DMS53 treated with DMSO at 0.1 percent for 48 hours (cell line): ENCODE measurements around the gene KCNJ15.

Experiments used
- DNase-seq: peaks from one replicate; lab custom pipeline; 2025; ENCODE audit not compliant: unreplicated experiment; lab: John Stamatoyannopoulos, UW

Gene KCNJ15

GRCh38 chr21:38297194-38297631 is 40.4 kb downstream of the KCNJ15 start:
- no peak for DNase-seq

DNA sequence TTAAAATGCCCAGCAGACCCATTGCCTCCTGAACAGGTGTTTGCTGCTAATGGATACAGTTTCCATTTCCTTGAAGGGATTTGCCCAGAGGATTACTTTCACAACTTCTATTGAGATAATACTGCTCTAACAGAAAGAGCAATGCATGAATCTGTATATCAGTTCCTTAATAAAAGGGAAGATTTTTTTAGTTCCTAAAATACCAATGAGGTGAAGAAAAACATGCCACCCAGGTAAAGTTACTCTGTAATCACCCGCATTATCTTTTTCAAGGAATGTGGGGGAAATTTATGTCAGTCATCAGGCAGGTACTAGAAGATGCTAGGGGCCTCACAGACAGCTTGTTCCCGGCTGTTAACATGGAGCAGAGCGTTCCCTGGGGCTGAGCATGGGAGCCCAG is 41.1 kb downstream of the KCNJ15 start:
- DNase-seq, result no peak

GRCh38 chr21:38298832-38299231 is 42.0 kb downstream of the KCNJ15 start:
- no peak for DNase-seq

DNA sequence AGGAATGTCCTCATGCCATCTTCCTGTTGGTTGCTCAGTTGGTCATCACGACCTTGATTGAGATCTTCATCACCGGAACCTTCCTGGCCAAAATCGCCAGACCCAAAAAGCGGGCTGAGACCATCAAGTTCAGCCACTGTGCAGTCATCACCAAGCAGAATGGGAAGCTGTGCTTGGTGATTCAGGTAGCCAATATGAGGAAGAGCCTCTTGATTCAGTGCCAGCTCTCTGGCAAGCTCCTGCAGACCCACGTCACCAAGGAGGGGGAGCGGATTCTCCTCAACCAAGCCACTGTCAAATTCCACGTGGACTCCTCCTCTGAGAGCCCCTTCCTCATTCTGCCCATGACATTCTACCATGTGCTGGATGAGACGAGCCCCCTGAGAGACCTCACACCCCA is 42.9 kb downstream of the KCNJ15 start:
- DNase-seq, result no peak

DNA sequence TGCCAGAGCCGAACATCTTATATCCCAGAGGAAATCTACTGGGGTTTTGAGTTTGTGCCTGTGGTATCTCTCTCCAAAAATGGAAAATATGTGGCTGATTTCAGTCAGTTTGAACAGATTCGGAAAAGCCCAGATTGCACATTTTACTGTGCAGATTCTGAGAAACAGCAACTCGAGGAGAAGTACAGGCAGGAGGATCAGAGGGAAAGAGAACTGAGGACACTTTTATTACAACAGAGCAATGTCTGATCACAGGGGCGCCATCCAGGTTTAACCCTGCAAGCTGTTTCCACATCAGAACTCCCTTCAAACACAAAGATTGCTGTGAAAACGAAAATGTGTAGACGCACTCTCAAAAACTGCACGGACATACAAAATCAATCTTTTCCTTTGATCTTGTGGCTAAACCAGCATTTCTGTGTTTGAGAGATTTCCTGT is 43.4 kb downstream of the KCNJ15 start:
- no peak for DNase-seq

- no peak for DNase-seq
Observed at GRCh38 chr21:38301321-38302214, 44.8 kb downstream of the KCNJ15 start.

DNA sequence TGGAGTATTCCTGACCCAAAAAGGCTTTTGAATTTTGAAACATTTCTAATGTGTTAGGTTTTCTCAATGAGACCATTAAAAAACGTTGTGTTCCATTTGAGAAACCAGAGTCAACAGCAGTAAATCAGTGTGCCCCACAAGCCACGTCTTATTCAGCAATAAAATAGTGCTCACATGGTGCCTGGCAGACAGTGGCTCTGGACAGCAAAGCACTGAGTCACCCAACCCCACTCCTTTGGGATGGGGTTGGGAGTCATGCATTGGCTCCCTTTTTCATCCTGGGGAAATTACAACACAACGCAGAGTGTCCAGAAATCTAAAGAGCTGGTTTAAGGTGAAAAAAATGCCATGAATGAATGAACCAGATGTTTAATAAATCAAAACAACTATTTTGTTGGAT is 46.5 kb downstream of the KCNJ15 start:
- no peak for DNase-seq

GRCh38 chr21:38306433-38307141 is 49.8 kb downstream of the KCNJ15 start:
- no peak for DNase-seq

DNA sequence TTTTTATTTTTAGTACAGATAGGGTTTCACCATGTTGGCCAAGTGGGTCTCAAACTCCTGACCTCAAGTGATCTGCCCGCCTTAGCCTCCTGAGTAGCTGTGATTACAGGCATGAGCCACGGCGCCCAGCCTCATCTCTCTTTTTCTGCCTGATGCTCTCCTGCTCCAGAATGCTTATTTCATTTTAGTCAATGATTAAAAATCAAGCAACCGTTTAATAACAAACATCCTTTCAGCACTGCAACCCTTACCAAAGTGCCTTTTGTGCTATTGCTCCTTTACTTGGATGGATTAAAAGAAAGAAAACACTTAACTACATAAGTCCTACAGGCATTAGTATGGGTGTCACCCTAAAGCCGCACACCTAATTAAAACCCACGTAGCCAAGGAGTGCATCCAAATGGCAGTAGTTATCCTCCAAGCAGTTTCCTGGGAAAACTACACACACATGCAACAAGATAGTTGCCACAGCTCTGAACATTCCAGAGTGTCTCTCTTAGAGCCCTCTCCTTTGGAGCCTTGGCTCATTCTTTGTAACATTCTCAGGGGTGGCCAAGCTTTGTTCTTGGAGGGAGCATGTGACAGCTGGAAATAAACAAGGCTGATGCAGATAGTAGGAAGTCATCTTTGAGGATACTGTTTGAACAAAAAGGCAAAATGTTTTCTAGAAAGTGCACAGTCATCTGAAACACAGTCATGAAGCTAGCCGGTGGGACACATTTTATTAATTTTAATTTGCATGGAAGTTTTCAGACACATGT is 51.2 kb downstream of the KCNJ15 start:
- no peak for DNase-seq

- DNase-seq, result no peak
Observed at GRCh38 chr21:38308532-38309119, 51.8 kb downstream of the KCNJ15 start.

DNA sequence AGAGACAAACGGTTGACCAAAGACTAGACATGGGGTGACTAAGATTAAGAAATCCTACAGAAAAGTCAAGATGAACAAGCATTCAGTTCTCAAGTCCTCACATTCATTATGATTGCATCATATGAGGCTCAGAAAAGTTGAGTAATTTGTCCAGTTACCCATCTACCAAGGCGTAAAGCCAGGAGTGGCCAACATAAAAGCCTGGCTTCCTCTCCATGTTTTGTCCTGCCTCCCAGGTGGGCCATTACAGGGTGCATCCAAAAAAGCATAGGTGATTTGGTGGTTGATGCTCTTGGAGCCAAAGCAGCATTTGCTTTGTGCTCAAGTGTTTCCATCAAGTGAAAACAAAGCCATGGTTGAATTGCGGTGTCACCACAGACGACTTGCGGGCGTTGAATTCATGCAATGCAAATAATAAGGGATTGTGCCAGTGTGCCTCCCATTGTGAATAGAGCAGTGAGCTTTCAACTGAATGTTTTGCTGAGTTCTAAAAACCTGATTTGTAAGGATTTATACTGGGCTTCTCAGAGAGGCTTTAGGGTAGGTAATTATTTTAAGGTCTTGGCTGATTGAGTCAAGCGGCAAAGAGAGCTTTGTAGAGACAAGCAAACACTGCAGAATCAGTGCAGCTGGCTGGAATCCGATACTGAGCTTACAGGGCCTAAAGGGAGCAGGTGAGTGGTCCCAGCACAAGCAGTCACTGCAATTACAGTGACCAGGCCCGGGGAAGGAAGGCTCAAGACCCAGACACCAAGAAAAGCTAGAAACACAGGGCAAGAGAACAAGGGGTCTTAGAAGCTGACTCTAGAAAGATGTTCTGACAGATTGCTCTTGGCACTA is 54.1 kb downstream of the KCNJ15 start:
- no peak for DNase-seq

- DNase-seq, result no peak
Observed at GRCh38 chr21:38311765-38312164, 55.0 kb downstream of the KCNJ15 start.

GRCh38 chr21:38312822-38313221 is 56.0 kb downstream of the KCNJ15 start:
- no peak for DNase-seq

- no peak for DNase-seq
Observed at GRCh38 chr21:38314558-38314957, 57.8 kb downstream of the KCNJ15 start.

DNA sequence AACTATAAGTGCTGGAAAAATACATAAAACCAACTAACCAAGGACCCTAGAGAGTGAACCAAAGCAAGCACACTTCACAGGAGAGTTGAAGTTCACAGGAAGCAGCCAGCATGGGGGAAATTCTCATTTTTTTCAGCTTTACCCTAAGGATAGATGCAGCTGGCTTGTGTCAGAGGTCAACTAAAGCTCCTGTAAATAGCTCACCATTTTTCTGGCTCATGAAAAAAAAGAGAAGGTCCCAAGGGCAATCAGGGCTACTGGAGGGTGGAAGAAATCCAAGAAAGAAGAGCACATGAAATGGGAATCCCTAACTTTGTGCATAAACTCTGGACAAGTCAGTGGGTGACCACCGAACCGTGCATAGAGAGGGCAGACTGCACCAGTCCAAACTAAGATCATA is 58.3 kb downstream of the KCNJ15 start:
- no peak for DNase-seq

- no peak for DNase-seq
Observed at GRCh38 chr21:38319781-38320180, 63.0 kb downstream of the KCNJ15 start.

DNA sequence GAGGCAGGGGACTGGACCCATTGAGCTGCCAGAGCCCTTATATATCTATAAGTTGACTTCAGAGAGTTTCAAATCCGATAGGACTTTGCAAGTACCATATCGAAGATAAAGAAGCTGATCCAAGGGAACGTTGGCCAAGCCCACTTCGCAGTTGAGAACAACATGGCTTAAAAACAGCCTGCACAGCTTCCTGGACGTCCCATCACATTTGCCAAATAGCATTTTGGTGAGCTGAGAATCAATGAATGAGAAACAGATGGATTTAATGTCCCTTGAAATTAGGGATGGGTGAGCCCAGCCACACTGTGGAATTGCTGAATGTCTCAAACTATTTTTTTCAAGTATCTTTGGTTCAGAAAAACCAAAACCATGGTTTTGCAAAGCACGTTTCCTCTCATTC is 64.8 kb downstream of the KCNJ15 start:
- DNase-seq, result no peak

DNA sequence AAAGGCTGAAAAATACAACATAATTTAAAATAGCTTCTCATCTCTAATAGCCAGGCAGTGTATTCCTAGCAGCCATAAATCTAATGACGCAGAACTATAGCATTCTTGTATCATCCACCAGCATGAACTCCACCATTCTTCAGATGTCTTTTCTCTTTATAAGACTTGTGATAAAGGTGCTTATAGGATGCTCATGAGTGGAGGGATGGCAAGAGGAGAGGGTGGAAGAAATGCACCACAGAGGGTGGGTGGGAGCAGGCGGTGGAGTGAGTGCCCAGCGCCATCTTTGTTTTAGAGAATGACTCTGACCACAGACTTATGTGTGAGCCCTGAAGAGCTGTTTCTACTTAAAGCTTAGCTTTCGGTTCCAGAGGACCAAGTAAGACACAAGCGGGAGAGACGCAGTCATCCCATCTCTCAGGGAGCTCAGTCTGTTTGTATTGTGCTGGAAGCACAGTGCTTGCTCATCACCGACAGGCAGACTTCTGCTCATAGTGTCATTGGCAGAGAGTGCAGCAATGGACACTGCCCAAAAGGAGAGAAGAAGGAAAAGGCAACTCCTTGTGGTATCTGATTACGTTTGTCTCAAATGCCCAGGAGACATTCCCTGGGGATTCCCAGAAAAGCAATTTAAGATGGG is 65.6 kb downstream of the KCNJ15 start:
- DNase-seq, result no peak

DNA sequence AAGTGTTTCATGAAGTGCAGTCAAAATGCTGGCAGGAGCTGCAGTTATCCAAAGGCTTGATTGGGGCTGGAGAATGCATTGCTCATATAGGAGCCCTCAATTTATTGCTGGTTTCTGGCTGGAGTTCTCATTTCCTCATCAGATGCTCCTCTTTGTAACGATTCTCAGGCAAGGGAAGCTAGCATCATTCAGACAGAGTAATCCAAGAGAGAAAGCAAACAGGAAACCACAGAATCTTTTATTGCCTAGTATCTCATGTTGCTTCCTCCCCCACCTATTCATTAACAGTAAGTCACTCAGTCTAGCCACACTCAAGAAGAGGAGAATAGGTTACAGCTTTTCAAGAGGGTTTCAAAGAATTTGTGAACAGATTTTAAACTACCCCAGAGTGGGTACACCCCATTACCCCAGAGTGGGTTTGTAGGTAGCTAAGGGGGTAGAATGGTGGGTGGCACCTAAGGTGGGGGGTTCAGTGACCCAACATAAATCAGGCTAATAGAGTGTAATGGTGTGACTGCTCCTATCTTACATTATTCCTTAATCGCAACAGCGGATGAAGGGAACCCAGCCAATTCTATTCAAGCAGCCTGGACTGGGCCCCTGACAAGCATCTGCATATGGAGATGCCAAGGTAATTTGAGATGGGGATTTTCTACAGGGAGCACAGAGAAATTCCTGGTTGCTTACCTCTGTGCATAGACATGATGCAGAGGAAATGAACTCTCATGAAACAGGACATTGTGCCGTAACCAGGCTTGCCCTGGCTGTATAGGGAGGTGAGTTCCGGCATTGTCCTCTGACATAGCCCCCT is 67.1 kb downstream of the KCNJ15 start:
- no peak for DNase-seq
